K562 (cell line): Measurements from ENCODE around the gene CEP135. TPM values are rescaled to one million over a fixed set of nuclear protein-coding genes. Genes with fewer than 3 reads are reported as not detected.
A peak's percentile ranks its signal among the peaks of the same experiment; 100 is the strongest.

ENCODE experiments used
- CBX1 ChIP-seq: sonication (generic); IDR thresholded peaks from 2 replicates; pipeline ENCODE4 v1.6.1; 2016; ENCODE audit warnings: antibody characterized with exemption, low read depth, mild to moderate bottlenecking
- CREB3L1 ChIP-seq: fragments of 450-650 bp; IDR thresholded peaks from 2 replicates; pipeline ENCODE4 v1.6.1; 2014; ENCODE audit warnings: low read depth, mild to moderate bottlenecking, moderate library complexity, borderline replicate concordance
- E2F6 ChIP-seq, 2 experiments: IDR thresholded peaks; 2 replicates each; pipeline ENCODE4 v1.6.1; 2011; ENCODE audit warnings: borderline replicate concordance in 1 of 2, control low read depth in 1 of 2, low read depth in 1 of 2, low read length in 1 of 2, mild to moderate bottlenecking in 1 of 2, mixed read lengths in 1 of 2, moderate library complexity in 1 of 2; ENCODE audit not compliant: insufficient read depth in 1 of 2, insufficient read length in 1 of 2, poor library complexity in 1 of 2, severe bottlenecking in 1 of 2; ENCODE audit errors: extremely low read depth in 1 of 2
- GMEB1 ChIP-seq: fragments of 250-450 bp; sonication (Bioruptor Pico); IDR thresholded peaks from 2 replicates; pipeline ENCODE4 v1.4.0; 2020; ENCODE audit warnings: mild to moderate bottlenecking
- HDAC2 ChIP-seq: fragments of 450-650 bp; IDR thresholded peaks from 2 replicates; pipeline ENCODE4 v1.6.1; 2016; ENCODE audit warnings: mild to moderate bottlenecking
- HMGN3 ChIP-seq: IDR thresholded peaks from 2 replicates; pipeline ENCODE4 v1.6.1; 2011; ENCODE audit warnings: borderline replicate concordance, low read depth, mild to moderate bottlenecking, mixed read lengths, low read length; ENCODE audit not compliant: insufficient read length; ENCODE audit errors: extremely low read depth
- PRPF4 ChIP-seq: fragments of 200-400 bp; formaldehyde crosslinking; IDR thresholded peaks from one replicate; pipeline ENCODE4 v1.6.1; 2017; ENCODE audit warnings: low read length, low read depth, mild to moderate bottlenecking; ENCODE audit not compliant: insufficient read depth, poor library complexity, severe bottlenecking
- RCOR1 ChIP-seq, 2 experiments: IDR thresholded peaks; 2 replicates each; pipeline ENCODE4 v1.6.1; 2012; ENCODE audit warnings: low read depth in 2 of 2, low read length in 2 of 2, borderline replicate concordance in 1 of 2, improper control_type of control experiment in 1 of 2
- REST ChIP-seq, 2 experiments: fragments of 450-650 bp; formaldehyde crosslinking in 1 of 2; IDR thresholded peaks; 2 replicates each; pipeline versions ENCODE4 v1.4.0 to v1.6.1; 2014 to 2020; ENCODE audit warnings: mild to moderate bottlenecking in 2 of 2, borderline replicate concordance in 1 of 2, low read depth in 1 of 2
- RFX1 ChIP-seq: fragments of 450-650 bp; IDR thresholded peaks from 2 replicates; pipeline ENCODE4 v1.6.1; 2016; ENCODE audit warnings: mild to moderate bottlenecking, moderate library complexity
- RUNX1 ChIP-seq: sonication (generic); IDR thresholded peaks from 2 replicates; pipeline ENCODE4 v1.6.1; 2016; ENCODE audit warnings: antibody characterized with exemption, low read depth
- STAG1 ChIP-seq: sonication (generic); formaldehyde crosslinking; IDR thresholded peaks from 2 replicates; pipeline ENCODE4 v1.5.0; 2020; ENCODE audit warnings: missing genetic modification reagents, borderline replicate concordance
- ZC3H11A ChIP-seq: IDR thresholded peaks from 2 replicates; pipeline ENCODE4 v1.6.1; 2012; ENCODE audit warnings: low read depth, low read length, improper control_type of control experiment
- polyA plus RNA-seq, 8 experiments: library from polyadenylated mRNA; depleted of rRNA in 4 of 8; stranded (reverse) in 5 of 8; unstranded in 3 of 8; fragments of >200 nt; fragmentation: Nextera tagmentation in 2 of 8; fragmentation: Illumina TruSeq in 1 of 8; extraction: Ambion mirVana in 2 of 8; extraction: Trizol in 1 of 8; gene quantifications; 2 replicates each; pipeline versions ENCODE4 v1.2.1 to v1.2.3, GENCODE V29; 2011 to 2014; ENCODE audit warnings: inconsistent platforms in 1 of 8, missing spikeins in 1 of 8
- total RNA-seq, 7 experiments: library from RNA; depleted of rRNA in 6 of 7; stranded (reverse); fragments of >200 nt in 6 of 7; fragmentation: Illumina TruSeq in 2 of 7; extraction: Trizol in 2 of 7; gene quantifications; 2 replicates each; pipeline versions ENCODE4 v1.2.1 to v1.2.3, GENCODE V29; 2011 to 2021; ENCODE audit warnings: low replicate concordance in 1 of 7

Gene CEP135
- total and polyA plus RNA-seq, 9 of the 15 experiments (the other 6 are each of a cell fraction or from before 2014, with no cell fraction given) = 3.1 to 18.9 (median 15.3) TPM

GRCh38 chr4:56048702-56049431 lies 100.1 kb downstream of the CEP135 start (continued):
- TF ChIP-seq CBX1 (peak; percentile 22; the same call in 1 of the 2 replicates), RUNX1 (no peak), HDAC2 (no peak), E2F6 (IDR thresholded peaks at IDR 0.05; ENCODE audit: borderline replicate concordance in 1 of 2, extremely low read depth in 1 of 2, insufficient read depth in 1 of 2, insufficient read length in 1 of 2, low read depth in 1 of 2, low read length in 1 of 2, poor library complexity in 1 of 2, severe bottlenecking in 1 of 2) (peak; percentile 74 to 86), ZC3H11A (no peak), REST (IDR thresholded peaks at IDR 0.05; ENCODE audit: borderline replicate concordance) (peak; percentile 62), REST (CRISPR knock-in tag; IDR thresholded peaks at IDR 0.05; ENCODE audit: low read depth) (no peak), STAG1 (CRISPR knock-in tag) (peak; percentile 18; the same call in 1 of the 2 replicates), HMGN3 (peak; percentile 37), RCOR1 (IDR thresholded peaks at IDR 0.05; ENCODE audit: borderline replicate concordance in 1 of 2, low read depth in 2 of 2, low read length in 2 of 2) (no peak), GMEB1 (CRISPR knock-in tag) (0 out of 2 replicates have a peak, but pooled peaks have one; percentile 15), RFX1 (no peak), PRPF4 (no peak), CREB3L1 (0 out of 2 replicates have a peak, but pooled peaks have one; percentile 31)
